Stimulated activated CD4-positive, alpha-beta T cell treated with anti-CD3 and anti-CD28 coated beads, Interleukin-2, amount 100 ng/mL, for 24 hours (primary cell): Measurements from ENCODE around the gene DGKG.

ENCODE experiments used
- DNase-seq, 2 donors: peaks; one replicate each; pipeline ENCODE4 v3.0.0-alpha.2; 2020

Gene DGKG

DNA sequence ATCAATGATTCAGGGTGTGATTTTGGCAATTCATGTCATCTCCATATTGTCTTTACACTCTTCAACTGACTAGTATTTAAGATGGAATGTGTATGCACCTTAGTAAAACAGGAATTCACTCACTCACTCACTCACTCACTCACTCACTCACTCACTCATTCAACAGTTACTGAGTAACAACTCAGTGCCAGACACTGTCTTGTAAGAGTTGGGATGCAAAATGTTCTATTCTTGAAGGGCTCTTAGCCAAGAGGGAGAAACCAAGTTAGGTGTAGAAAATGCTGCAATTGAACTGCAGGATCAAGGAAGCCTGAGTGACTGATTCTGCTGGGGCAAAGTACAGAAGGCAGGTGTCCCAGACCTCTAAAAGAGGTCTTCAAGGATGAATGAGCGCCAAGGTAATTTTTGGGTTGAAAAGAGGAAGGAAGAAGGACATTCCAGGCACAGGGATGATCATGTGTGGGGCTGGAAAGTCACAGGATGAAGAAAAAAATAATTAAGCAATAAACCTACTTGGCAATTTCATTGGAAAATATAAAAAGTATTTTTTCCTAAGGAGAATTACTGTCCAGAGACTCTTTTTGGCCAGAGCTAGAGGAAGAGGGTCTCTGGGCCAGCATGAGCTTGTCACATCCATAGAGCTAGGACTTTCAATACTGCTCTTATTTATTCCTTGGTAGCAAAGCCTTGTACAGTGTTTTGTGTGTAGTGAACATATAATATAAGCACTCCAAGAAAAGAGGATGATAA, 194.2 kb downstream of the DGKG start:
- no peak for DNase-seq

GRCh38 chr3:186166491-186167288, 195.3 kb downstream of the DGKG start:
- DNase-seq = no peak

DNA sequence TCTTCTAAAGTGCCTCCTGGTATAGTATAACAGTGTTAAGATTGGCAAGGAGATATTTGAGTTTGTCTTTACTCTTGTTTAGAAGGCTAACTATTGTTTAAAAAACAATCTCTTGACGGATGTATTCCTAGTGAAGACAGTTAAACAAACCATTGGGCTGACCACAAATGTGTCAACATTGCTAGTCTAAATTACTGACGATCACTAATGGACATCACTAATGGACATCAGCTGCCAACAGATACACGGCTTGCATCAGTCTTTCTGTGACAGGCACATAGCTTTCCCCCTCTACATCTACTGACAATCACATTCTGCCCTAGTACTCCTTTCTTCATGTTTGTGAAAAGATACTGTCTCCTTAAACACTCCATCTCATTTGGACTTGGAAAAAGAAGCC, 196.0 kb downstream of the DGKG start:
- no peak for DNase-seq

DNA sequence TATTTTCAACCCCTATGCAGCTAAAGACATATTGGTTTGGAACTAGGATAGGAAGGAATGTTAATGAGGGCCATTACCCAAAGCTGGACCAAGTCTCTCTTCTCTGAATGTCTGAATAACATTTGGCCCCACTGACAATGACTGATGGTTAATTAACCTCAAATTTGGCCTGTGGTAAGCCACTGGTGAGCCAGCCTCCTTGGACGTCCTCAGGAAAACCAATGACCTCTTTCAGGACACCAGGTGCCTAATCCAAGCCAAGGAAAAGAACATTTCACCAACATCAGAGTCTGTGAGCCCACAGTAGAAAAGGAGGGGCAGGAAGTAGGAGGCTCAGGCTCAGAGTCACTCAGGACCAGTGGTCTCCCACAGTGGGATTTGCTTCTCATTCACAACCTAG, 196.7 kb downstream of the DGKG start:
- no peak for DNase-seq

DNA sequence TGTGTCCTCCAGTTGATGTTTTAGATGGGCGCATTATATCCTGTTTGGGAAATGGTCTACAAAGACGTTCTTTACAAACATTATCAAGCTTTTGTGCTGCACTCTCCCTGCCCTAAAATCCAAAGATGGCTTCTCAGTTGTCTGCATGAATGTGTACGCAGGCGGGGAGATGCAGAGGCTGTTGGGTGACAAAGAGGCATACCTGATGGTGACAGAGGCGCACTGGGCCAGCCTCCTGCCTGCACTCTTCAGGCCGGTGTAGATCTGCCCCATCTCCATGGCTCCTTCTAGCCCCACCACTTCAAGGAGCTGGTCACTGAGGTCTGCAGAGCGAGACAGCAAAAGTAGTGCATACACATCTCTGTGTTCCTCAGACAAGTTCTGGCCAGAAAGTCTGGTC, 197.3 kb downstream of the DGKG start:
- DNase-seq = no peak

- no peak for DNase-seq
Measured at GRCh38 chr3:186162221-186162620, 199.8 kb downstream of the DGKG start.

- DNase-seq = no peak
Measured at GRCh38 chr3:186160691-186161243, 201.3 kb downstream of the DGKG start.

GRCh38 chr3:186154641-186155040, 207.4 kb downstream of the DGKG start:
- no peak for DNase-seq

GRCh38 chr3:186152889-186153292, 209.1 kb downstream of the DGKG start:
- DNase-seq = no peak

- DNase-seq = no peak
Measured at GRCh38 chr3:186152361-186152798, 209.7 kb downstream of the DGKG start.

DNA sequence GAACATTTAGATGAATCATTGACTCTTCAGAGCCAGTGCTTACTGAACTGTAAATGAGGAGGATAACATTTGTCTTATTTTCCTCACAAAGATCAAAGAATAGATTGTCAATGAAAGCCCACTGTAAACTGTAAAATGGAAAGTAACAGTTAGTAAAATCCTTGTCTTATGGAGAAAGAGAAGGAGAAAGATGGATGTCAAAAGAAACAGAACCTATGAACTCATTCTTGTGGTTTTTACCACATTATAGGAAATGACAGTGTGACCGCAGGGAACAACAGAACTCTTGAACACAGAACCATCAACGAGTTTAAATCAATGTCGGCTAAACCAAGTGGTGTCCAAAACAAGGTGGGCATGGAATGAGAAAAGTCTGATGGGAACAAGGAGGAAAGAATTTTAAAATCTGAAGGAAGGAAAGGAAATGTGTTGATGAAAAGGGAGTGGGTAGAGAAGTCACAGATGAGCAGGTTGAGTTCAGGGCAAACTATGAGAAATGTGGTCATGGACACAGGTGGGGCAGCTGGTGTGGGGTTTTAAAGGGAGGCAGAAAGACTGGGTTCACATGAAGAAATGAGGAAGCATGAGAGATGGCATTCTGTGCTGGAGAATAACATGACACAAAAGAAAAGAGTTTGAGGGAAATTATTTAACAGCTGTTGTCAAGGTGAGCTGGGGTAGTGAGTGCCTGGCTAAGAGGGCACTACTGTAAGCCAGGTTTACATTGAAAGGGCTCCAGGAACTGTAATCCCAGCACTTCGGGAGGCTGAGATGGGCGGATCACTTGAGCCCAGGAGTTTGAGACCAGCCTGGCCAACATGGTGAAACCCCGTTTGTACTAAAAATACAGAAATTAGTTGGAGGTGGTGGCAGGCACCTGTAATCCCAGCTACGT, 210.7 kb downstream of the DGKG start:
- DNase-seq = no peak

DNA sequence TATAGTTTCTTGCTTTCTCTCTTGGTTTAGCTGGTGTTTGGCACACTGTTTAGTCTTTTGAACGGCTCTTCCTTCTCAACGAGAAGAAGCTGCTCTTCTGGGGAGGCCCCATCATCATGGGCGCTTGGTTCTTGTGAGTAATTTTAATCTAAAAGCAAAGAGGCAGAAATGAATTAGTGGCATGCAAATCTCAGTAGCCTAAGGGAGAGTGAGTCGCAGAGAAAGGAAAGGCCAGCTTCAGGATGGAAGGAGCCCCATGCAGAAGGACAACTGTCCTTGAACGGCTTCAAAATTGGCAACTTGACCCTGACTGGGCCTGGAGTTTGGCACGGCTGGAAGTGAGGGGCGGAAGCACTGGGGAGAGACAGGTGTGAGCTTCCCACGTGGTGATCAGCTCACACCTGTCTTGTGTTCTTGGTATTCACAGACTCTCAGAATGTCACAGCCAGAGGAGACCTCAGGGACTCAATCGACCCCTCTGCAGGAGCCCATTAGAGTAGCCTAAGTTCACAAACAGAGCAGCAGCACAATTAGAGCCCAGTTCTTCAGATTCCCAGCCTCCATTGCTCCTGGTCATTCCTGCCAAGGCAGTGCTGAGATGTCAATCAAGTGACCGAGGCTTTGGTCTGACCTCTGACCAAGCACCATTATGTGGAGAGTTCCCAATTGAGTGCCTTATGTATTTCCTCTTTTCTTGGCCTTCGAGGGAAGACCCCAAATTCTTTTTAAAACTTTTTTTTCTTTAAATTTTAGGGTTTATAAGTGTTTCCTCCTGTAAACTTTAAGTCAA, 211.8 kb downstream of the DGKG start:
- no peak for DNase-seq

DNA sequence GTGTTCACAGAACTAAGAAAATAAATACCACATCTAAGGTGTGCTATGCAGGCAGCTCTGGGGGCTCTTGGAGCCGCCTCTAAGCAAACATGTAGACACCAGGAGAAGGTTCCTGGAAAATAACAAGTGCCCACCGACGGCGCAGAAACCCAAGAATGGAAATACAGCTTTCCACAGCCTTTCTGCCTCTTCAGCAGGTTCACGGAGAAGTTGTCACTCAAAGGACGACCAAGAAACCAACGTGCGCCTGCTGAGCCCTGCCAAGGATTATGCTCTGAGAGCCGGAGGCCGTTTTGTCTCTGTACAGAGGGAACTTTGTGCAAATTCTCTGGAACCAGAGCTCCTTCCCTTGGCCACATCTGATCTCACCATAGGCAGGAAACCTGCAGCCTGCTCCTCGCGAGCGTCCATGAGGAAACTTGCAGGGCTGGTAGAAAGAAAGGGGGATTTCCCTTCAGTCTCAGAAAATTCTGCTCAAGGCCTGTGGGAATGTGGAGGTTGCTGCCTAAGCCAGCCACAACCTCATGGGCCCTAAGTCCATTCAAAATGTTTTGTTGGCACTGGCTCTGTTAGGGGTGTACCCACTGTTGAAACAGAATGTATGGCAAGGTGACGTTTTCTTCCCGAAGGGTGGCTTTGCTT, 212.6 kb downstream of the DGKG start:
- DNase-seq = no peak

DNA sequence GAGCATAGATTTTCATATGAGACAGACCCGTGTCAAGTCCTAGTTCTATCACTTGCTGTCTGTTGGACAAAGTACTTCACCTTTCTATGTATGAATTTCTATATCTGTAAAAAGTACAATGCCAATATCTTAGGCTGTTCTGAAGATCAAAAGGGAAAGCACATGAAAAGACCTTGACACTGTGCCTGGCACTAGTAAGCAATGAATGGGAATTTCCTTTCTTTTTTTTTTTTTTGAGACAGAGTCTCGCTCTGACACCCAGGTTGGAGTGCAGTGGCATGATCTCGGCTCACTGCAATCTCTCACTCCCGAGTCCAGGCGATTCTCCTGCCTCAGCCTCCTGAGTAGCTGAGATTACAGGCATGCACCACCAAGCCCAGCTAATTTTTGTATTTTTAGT, 217.8 kb downstream of the DGKG start:
- no peak for DNase-seq

GRCh38 chr3:186143250-186143649, 218.8 kb downstream of the DGKG start:
- DNase-seq = no peak

DNA sequence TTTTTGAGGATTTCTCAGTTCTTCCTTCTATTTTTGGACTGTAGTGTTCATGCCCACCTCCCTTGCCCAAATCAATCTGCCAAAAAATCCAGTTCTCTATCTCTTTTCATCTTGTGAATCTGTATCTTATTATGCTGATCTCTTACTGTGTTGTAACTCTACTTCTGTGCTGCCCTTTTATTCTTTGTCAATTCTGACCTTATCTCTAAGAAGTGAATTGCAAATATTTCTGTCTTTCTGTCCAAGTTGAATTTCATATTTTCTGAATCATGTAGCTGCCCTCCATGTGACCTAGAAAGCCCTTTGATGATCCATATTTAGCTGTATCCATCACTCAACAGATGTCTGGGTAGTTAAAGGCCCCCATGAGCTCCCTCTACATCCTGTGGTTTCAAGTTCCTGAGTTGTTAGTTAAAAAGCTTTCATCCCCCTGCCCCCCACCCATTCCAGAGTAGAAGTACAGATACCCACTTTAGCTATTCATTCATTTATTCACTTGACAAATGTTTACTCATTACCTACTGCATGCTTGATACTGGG, 219.6 kb downstream of the DGKG start:
- no peak for DNase-seq

GRCh38 chr3:186141790-186142189, 220.2 kb downstream of the DGKG start:
- no peak for DNase-seq

DNA sequence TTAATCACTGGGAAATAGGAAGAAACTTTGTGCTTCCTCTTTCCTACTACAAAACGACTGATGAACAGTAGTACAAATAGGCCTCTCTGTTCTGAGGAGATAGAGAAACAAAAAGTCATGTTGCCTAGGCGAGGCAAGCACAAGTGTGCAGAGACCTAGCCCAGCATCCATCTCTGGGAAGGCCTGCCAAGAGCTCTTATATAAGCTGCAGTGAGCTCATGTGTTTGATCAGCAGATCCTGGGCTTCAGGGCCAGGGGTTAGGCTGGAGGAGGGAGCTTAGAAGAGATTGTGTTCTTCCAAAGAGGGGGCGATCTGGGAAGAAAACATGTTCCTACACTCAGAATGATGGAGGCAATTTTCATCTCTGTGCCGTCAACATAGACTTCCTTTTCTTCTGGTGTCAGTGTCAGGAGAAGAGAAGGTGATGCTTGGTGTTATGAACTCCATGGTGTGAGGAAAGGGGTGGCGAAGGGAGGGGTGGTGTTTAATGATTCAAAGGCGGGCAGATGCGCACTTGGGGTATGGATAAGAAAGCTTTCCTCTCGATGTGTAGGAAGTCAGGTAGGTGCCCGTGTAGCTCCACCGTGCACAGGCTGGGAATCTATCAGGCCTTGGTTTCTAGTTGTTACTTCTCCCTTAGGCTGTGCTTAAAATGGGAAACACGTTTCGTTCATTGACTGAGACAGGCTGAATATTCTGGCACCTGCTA, 223.6 kb downstream of the DGKG start:
- DNase-seq = no peak

- no peak for DNase-seq
Measured at GRCh38 chr3:186137051-186137685, 224.9 kb downstream of the DGKG start.

GRCh38 chr3:186133980-186134379, 228.1 kb downstream of the DGKG start:
- no peak for DNase-seq
